IPS DF 6.9 (cell line): ENCODE measurements around the gene UGT1A4.
"Not testable (repeated sequence)": the region's sequence is repeated elsewhere in the genome, so short reads cannot be mapped to it uniquely, and the experiment has no call there.

Experiments used
- DNase-seq: peaks from one replicate; pipeline ENCODE4 v3.0.0-alpha.2; 2013; ENCODE audit warnings: low read depth, low spot score
- H3K27ac ChIP-seq: one replicate; pipeline ENCODE4 v1.5.1; 2013; ENCODE audit warnings: low read length, control low read depth
- H3K27me3 ChIP-seq: 2 replicates; pipeline ENCODE4 v1.6.1; 2013; ENCODE audit warnings: mild to moderate bottlenecking, low read length; ENCODE audit not compliant: control insufficient read depth, insufficient read depth
- H3K36me3 ChIP-seq: 2 replicates; pipeline ENCODE4 v1.6.1; 2013; ENCODE audit warnings: low read length; ENCODE audit not compliant: control insufficient read depth, insufficient read depth
- H3K4me1 ChIP-seq: 2 replicates; pipeline ENCODE4 v1.6.1; 2013; ENCODE audit warnings: low read length; ENCODE audit not compliant: control insufficient read depth, insufficient read depth
- H3K4me3 ChIP-seq: 2 replicates; pipeline ENCODE4 v1.5.1; 2013; ENCODE audit warnings: mild to moderate bottlenecking, low read length
- H3K9me3 ChIP-seq: 2 replicates; pipeline ENCODE4 v1.6.1; 2013; ENCODE audit warnings: low read length, inconsistent platforms; ENCODE audit not compliant: control insufficient read depth, insufficient read depth
- WGBS: extraction: QIAGEN DNeasy Blood & Tissue Kit; methylation state at CpG from one replicate; pipeline ENCODE4 v1.1.7; 2013; ENCODE audit warnings: mixed read lengths, missing lambda C conversion rate; ENCODE audit not compliant: insufficient read length, insufficient coverage; 5-methylcytosine and 5-hydroxymethylcytosine counted together

Gene UGT1A4

GRCh38 chr2:233747283-233747544 lies 28.7 kb downstream of the UGT1A4 start:
- H3K27me3 ChIP-seq: no peaks in the 10 kb centered on the region

DNA sequence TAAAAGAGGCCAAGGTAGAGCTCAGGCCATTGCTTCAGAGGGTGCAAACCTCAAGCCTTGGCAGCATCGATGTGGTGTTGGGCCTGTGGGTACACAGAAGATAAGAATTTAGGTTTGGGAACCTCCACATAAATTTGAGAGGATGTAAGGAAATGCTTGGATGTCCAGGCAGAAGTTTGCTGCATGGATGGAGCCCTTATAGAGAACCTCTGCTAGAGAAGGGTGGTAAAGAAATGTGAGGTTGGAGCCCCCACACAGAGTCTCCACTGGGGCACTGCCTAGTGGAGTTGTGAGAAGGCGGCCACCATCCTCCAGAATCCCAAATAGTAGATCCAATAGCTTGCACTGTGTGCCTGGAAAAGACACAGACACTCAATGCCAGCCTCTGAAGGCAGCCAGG lies 32.2 kb downstream of the UGT1A4 start:
- not testable (repeated sequence) for H3K27me3 ChIP-seq, H3K36me3 ChIP-seq, DNase-seq, H3K4me3 ChIP-seq, H3K27ac ChIP-seq, H3K4me1 ChIP-seq, H3K9me3 ChIP-seq
- WGBS: no CpG with 5 or more reads among the region's 2 CpGs

More at GRCh38 chr2:233747283-233747544, 28.7 kb downstream of the UGT1A4 start:
- no peaks in the 10 kb centered on the region; the same call in 1 of the 2 replicates for H3K9me3 ChIP-seq
- no peak for DNase-seq
- H3K4me3 ChIP-seq: no peak overlapping the region
- no peaks in the 10 kb centered on the region; the same call in 1 of the 2 replicates for H3K4me1 ChIP-seq
- WGBS: no CpG with 5 or more reads among the region's 6 CpGs
- 0 out of 2 replicates have a peak, but pooled peaks cover 2% of the 10 kb centered on the region for H3K36me3 ChIP-seq
- no peak overlapping the region for H3K27ac ChIP-seq

DNA sequence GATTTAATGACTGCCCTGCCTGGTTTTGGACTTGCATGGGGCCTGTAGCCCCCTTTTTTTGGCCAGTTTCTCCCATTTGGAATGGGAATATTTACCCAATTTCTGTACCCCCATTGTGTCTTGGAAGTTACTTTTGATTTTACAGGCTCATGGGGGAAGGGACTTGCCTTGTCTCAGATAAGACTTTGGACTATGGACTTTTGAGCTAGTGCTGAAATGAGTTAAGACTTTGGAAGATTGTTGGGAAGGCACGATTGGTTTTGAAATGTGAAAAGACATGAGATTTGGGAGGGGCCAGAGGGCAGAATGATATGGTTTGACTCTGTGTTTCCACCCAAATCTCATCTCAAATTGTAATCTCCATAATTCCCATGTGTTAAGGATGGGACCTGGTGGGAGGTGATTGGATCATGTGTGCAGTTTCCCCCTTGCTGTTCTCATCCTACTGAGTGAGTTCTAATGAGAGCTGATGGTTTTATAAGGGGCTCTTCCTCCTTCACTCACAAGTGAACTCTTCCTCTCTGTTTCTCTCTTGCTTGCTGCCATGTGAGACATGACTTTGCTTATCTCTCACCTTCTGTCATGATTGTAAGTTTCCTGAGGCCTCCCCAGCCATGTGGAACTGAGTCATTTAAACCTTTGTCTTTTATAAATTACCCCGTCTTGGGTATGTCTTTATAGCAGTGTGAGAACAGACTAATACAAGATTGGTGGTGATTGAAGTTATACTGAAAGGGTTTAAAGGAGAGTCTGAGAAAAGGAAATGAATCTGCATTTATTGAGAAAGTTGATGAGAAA lies 32.9 kb downstream of the UGT1A4 start:
- not testable (repeated sequence) for DNase-seq, H3K9me3 ChIP-seq, H3K4me1 ChIP-seq, H3K27ac ChIP-seq, H3K36me3 ChIP-seq, H3K4me3 ChIP-seq, H3K27me3 ChIP-seq
- whole genome bisulfite sequencing: no CpG with 5 or more reads among the region's 2 CpGs

DNA sequence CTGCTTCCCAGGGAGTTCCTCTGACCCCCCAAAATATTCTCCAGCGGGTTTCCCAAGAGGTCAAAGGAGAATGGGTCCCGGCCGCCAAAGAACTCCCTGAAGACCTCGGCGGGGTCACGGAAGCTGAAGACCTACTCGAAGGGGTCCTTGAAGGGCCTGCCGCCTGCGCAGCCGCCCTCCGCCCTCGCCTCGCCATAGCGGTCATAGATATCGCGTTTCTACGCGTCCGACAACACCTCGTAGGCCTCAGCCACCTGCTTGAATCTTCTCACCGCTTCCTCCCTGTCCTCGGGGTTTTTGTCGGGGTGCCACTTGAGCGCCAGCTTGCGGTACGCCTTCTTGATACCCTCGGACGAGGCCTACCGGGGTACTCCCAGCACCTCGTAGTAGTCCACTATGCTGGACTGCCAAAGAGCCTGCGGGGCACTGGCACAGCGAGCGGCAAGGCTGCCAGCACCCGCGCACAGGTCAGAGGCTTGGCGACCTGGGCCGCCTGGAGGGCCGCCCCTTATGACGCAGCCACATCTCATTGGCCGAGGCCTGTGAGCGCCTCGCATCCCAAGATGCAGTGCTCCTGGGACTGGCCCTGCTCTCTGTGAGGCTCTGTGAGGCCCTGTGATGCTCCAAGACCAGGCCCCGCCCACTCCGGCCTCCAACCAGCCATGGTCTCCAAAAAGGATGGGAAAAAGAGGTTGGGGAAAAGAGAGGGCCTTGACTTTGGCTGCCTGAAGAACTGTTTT lies 36.5 kb downstream of the UGT1A4 start:
- Histone ChIP-seq H3K4me1 (no peaks in the 10 kb centered on the region), H3K27me3 (no peaks in the 10 kb centered on the region), H3K27ac (no peak overlapping the region), H3K4me3 (no peak overlapping the region), H3K9me3 (no peaks in the 10 kb centered on the region; the same call in 1 of the 2 replicates), H3K36me3 (no peaks in the 10 kb centered on the region)
- DNase-seq: no peak
- WGBS: no CpG with 5 or more reads among the region's 44 CpGs

DNA sequence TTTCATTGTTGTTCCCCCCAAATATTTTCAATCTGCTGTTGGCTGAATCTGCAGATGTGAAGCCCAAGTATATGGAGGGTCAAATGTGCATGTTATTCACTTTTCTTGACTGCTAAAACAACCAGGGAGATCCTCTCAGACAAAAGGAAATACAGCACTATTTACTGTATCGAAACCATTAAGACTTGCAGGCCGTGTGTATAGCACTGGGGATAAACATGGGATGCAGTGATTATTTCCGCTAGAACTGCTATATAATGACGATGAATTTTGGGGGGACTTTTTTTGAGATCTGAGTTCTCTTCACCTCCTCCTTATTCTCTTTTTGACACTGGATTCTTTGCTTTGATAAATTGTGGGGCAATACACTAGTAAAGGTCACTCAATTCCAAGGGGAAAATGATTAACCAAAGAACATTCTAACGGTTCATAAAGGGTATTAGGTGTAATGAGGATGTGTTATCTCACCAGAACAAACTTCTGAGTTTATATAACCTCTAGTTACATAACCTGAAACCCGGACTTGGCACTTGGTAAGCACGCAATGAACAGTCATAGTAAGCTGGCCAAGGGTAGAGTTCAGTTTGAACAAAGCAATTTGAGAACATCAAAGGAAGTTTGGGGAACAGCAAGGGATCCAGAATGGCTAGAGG lies 38.0 kb downstream of the UGT1A4 start:
- WGBS: no CpG with 5 or more reads among the region's 7 CpGs
- DNase-seq: no peak

GRCh38 chr2:233758141-233758540 lies 39.6 kb downstream of the UGT1A4 start:
- no peaks in the 10 kb centered on the region for H3K9me3 ChIP-seq
- no peak overlapping the region for H3K27ac ChIP-seq
- H3K27me3 ChIP-seq: no peaks in the 10 kb centered on the region
- no peaks in the 10 kb centered on the region for H3K4me1 ChIP-seq
- no peak overlapping the region for H3K4me3 ChIP-seq
- no peak for DNase-seq
- H3K36me3 ChIP-seq: no peaks in the 10 kb centered on the region

More for the DNA sequence above, 38.0 kb downstream of the UGT1A4 start:
- no peak overlapping the region for H3K27ac ChIP-seq
- H3K9me3 ChIP-seq: no peaks in the 10 kb centered on the region
- H3K4me3 ChIP-seq: no peak overlapping the region
- H3K36me3 ChIP-seq: no peaks in the 10 kb centered on the region
- H3K27me3 ChIP-seq: no peaks in the 10 kb centered on the region
- H3K4me1 ChIP-seq: no peaks in the 10 kb centered on the region

DNA sequence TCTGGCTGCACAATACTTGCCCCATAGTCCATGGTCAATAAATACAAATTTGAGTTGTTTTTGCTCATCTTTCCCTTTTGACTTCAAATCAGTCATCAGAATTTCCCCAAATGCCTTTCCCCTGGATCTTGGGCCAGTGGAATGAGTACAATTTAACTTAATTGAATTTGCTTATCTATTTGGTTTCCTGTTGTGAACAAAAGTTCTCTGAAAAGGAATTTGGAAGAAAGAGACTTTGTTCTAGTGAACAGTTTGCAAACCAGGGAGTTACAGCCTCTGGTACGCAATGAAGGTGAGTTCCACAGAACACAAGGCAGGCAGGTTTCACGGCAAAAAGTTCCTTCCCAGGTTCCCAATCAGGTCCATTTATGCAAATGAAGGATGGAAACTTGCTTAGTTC lies 40.3 kb downstream of the UGT1A4 start:
- H3K27me3 ChIP-seq: no peaks in the 10 kb centered on the region
- H3K4me3 ChIP-seq: no peak overlapping the region
- no peaks in the 10 kb centered on the region for H3K36me3 ChIP-seq
- no peak for DNase-seq
- H3K4me1 ChIP-seq: no peaks in the 10 kb centered on the region
- WGBS: no CpG with 5 or more reads among the region's 2 CpGs
- H3K9me3 ChIP-seq: no peaks in the 10 kb centered on the region
- no peak overlapping the region for H3K27ac ChIP-seq

DNA sequence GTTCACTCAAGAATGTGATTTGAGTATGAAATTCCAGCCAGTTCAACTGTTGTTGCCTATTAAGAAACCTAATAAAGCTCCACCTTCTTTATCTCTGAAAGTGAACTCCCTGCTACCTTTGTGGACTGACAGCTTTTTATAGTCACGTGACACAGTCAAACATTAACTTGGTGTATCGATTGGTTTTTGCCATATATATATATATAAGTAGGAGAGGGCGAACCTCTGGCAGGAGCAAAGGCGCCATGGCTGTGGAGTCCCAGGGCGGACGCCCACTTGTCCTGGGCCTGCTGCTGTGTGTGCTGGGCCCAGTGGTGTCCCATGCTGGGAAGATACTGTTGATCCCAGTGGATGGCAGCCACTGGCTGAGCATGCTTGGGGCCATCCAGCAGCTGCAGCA lies 41.5 kb downstream of the UGT1A4 start, which contains the start of gene UGT1A1:
UGT1A1 (plus strand) TSS at position 228 of the 400 bp plus-strand sequence; CDS start at position 246, 18 bp downstream.
- H3K4me1 ChIP-seq: no peaks in the 10 kb centered on the region
- no peaks in the 10 kb centered on the region for H3K27me3 ChIP-seq
- no CpG with 5 or more reads among the region's 6 CpGs for WGBS
- no peak within 1 kb of the TSS for H3K27ac ChIP-seq
- no peaks in the 10 kb centered on the region for H3K36me3 ChIP-seq
- no peaks in the 10 kb centered on the region for H3K9me3 ChIP-seq
- no peak within 1 kb of the TSS for H3K4me3 ChIP-seq
- no peak for DNase-seq

DNA sequence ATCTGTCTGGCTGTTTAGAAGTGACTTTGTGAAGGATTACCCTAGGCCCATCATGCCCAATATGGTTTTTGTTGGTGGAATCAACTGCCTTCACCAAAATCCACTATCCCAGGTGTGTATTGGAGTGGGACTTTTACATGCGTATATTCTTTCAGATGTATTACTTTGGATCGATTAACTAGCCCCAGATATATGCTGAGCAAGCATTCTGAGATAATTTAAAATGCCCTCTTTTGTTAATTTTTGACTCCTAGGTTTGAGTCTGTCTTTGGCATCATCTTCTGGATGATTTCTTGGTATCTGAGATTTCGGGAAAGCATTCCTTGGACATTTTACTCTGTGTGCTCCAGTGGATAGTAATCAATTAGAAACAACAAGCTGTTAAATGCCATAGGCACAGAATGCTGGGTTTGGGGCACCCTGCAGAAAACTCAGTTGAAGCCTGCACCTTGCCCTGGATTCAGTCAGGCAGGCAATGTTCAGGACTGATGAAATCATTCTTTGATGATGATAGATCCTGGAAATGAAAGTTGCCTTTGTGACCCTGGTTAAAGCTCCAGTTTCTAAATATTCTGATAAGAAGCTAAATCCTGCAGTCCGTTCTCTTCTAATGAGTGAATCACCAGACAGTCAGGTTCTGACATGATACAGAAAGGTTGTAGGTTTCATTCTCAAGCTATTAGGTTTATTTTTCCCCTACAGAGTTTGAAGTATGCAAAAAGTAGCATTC lies 42.7 kb downstream of the UGT1A4 start:
- no peak overlapping the region for H3K4me3 ChIP-seq
- WGBS: no CpG with 5 or more reads among the region's 4 CpGs
- no peaks in the 10 kb centered on the region for H3K9me3 ChIP-seq
- no peak overlapping the region for H3K27ac ChIP-seq
- no peaks in the 10 kb centered on the region for H3K27me3 ChIP-seq
- no peaks in the 10 kb centered on the region for H3K4me1 ChIP-seq
- DNase-seq: no peak
- no peaks in the 10 kb centered on the region for H3K36me3 ChIP-seq

DNA sequence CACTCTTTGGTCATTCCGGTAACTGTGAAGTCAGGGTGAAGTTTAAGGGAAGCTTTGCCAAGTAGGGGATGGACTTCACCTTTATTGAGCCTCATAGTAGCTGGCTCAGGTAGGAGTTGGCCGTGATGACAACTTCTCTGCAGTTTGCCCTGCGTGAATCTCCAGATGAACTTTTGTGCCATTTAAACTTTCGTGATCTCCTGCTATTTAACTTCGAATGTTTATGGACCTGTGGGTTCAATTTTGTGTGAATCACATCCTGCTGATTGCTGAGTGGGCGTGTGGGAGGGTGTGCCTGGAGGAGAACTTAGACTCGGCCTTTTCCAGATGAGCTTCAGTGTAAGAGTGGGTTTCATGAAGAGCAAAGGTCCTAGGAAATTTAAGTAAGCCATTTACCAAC lies 45.7 kb downstream of the UGT1A4 start:
- Histone ChIP-seq H3K27ac (no peak overlapping the region), H3K36me3 (no peaks in the 10 kb centered on the region), H3K4me1 (no peaks in the 10 kb centered on the region), H3K27me3 (no peaks in the 10 kb centered on the region), H3K9me3 (no peaks in the 10 kb centered on the region), H3K4me3 (no peak overlapping the region)
- DNase-seq: no peak
- no CpG with 5 or more reads among the region's 7 CpGs for WGBS
